ENCODE results near the gene GUCY1A2. TPM values are rescaled to one million over a fixed set of nuclear protein-coding genes. Genes with fewer than 3 reads are reported as not detected.

Gene GUCY1A2
- total and polyA plus RNA-seq, 2 donors (not counting 1 experiment from before 2014, with no cell fraction given): not detected

GRCh38 chr11:106727256-106727655 lies 291.0 kb downstream of the GUCY1A2 start:
- no peaks in the 10 kb centered on the region for H3K79me2 ChIP-seq (ENCODE audit: control insufficient read depth, insufficient read depth, low read length)

GRCh38 chr11:106724293-106724892 lies 293.9 kb downstream of the GUCY1A2 start:
- Mint-ChIP-seq H3K27me3 (no peaks in the 10 kb centered on the region), H3K4me1 (no peaks in the 10 kb centered on the region), H3K27ac (no peak overlapping the region), H3K9me3 (ENCODE audit: insufficient read depth) (no peaks in the 10 kb centered on the region), H3K4me3 (no peak overlapping the region)
- Histone ChIP-seq H2AFZ (ENCODE audit: insufficient read depth, low read depth, low read length, poor library complexity, severe bottlenecking) (no peak overlapping the region), H3K27me3 (replicated peaks in 1 of 4; ENCODE audit: control extremely low read depth in 1 of 4, control insufficient read depth in 3 of 4, insufficient read depth in 4 of 4, low read length in 3 of 4) (no peaks in the 10 kb centered on the region), H4K20me1 (ENCODE audit: control insufficient read depth, insufficient read depth, low read length, poor library complexity, severe bottlenecking) (no peaks in the 10 kb centered on the region), H3K4me2 (replicated peaks; ENCODE audit: low read depth, low read length, poor library complexity, severe bottlenecking) (no peak overlapping the region), H3K36me3 (replicated peaks in 1 of 2; ENCODE audit: control extremely low read depth in 1 of 2, control insufficient read depth in 1 of 2, extremely low read depth in 1 of 2, insufficient read depth in 2 of 2, low read length in 1 of 2) (no peaks in the 10 kb centered on the region), H3K79me2 (ENCODE audit: control insufficient read depth, insufficient read depth, low read length) (no peaks in the 10 kb centered on the region), H3K4me1 (ENCODE audit: control insufficient read depth in 2 of 2, insufficient read depth in 2 of 2, low read length in 2 of 2) (no peaks in the 10 kb centered on the region), H3K4me3 (ENCODE audit: control extremely low read depth in 1 of 5, extremely low read depth in 1 of 5, insufficient read depth in 1 of 5, low read depth in 2 of 5, low read length in 4 of 5) (no peak overlapping the region), H3K27ac (ENCODE audit: low read length in 2 of 2) (no peak overlapping the region), H3K9ac (ENCODE audit: low read length) (no peak overlapping the region), H3K9me3 (ENCODE audit: control extremely low read depth in 1 of 3, control insufficient read depth in 2 of 3, insufficient read depth in 1 of 3, low read length in 2 of 3) (no peaks in the 10 kb centered on the region)
- intact Hi-C loops (cut with micrococcal nuclease): no loop called here
- CTCF ChIA-PET: no interaction called here
- ATAC-seq (ENCODE audit: low read depth) (no peak), DNase-seq (no peak)
- 13% methylated on average over 2 of the region's 5 CpGs for WGBS (ENCODE audit: insufficient coverage)
- POLR2A ChIA-PET: no interaction called here
- TF ChIP-seq CTCF (IDR thresholded peaks at IDR 0.05): no peak
- TF ChIP-seq EZH2 (IDR thresholded peaks at IDR 0.05; ENCODE audit: borderline replicate concordance, insufficient read depth, low read depth, low read length, poor library complexity, severe bottlenecking): no peak

More at GRCh38 chr11:106727256-106727655, 291.0 kb downstream of the GUCY1A2 start:
- no CpG with 5 or more reads among the region's 1 CpG for WGBS (ENCODE audit: insufficient coverage)
- Histone ChIP-seq H3K9me3 (ENCODE audit: control extremely low read depth in 1 of 3, control insufficient read depth in 2 of 3, insufficient read depth in 1 of 3, low read length in 2 of 3) (no peaks in the 10 kb centered on the region), H3K36me3 (replicated peaks in 1 of 2; ENCODE audit: control extremely low read depth in 1 of 2, control insufficient read depth in 1 of 2, extremely low read depth in 1 of 2, insufficient read depth in 2 of 2, low read length in 1 of 2) (no peaks in the 10 kb centered on the region), H3K27me3 (replicated peaks in 1 of 4; ENCODE audit: control extremely low read depth in 1 of 4, control insufficient read depth in 3 of 4, insufficient read depth in 4 of 4, low read length in 3 of 4) (no peaks in the 10 kb centered on the region), H3K4me1 (ENCODE audit: control insufficient read depth in 2 of 2, insufficient read depth in 2 of 2, low read length in 2 of 2) (no peaks in the 10 kb centered on the region), H3K27ac (ENCODE audit: low read length in 2 of 2) (no peak overlapping the region), H4K20me1 (ENCODE audit: control insufficient read depth, insufficient read depth, low read length, poor library complexity, severe bottlenecking) (no peaks in the 10 kb centered on the region), H3K4me3 (ENCODE audit: control extremely low read depth in 1 of 5, extremely low read depth in 1 of 5, insufficient read depth in 1 of 5, low read depth in 2 of 5, low read length in 4 of 5) (no peak overlapping the region), H3K4me2 (replicated peaks; ENCODE audit: low read depth, low read length, poor library complexity, severe bottlenecking) (no peak overlapping the region), H3K9ac (ENCODE audit: low read length) (no peak overlapping the region), H2AFZ (ENCODE audit: insufficient read depth, low read depth, low read length, poor library complexity, severe bottlenecking) (no peak overlapping the region)
- DNase-seq: no peak
- no peak for TF ChIP-seq CTCF (IDR thresholded peaks at IDR 0.05)
- TF ChIP-seq EZH2 (IDR thresholded peaks at IDR 0.05; ENCODE audit: borderline replicate concordance, insufficient read depth, low read depth, low read length, poor library complexity, severe bottlenecking): no peak
- Mint-ChIP-seq H3K9me3 (ENCODE audit: insufficient read depth) (peaks cover 3% of the 10 kb centered on the region), H3K27me3 (no peaks in the 10 kb centered on the region), H3K4me3 (no peak overlapping the region), H3K27ac (no peak overlapping the region), H3K4me1 (no peaks in the 10 kb centered on the region)
- no peak for ATAC-seq (ENCODE audit: low read depth)
- ChIA-PET POLR2A (no interaction called here), CTCF (no interaction called here)
- intact Hi-C loops (cut with micrococcal nuclease): no loop called here

All from B cell (primary cell).